T-helper 2 cell (primary cell): ENCODE data around the gene JARID2.
"Not testable (repeated sequence)": the region's sequence is repeated elsewhere in the genome, so short reads cannot be mapped to it uniquely, and the experiment has no call there.

Experiments used
- DNase-seq, 5 experiments: peaks; one replicate each; pipeline versions ENCODE4 v3.0.0 to v3.0.0-alpha.2; 2012 to 2022

Gene JARID2

DNA sequence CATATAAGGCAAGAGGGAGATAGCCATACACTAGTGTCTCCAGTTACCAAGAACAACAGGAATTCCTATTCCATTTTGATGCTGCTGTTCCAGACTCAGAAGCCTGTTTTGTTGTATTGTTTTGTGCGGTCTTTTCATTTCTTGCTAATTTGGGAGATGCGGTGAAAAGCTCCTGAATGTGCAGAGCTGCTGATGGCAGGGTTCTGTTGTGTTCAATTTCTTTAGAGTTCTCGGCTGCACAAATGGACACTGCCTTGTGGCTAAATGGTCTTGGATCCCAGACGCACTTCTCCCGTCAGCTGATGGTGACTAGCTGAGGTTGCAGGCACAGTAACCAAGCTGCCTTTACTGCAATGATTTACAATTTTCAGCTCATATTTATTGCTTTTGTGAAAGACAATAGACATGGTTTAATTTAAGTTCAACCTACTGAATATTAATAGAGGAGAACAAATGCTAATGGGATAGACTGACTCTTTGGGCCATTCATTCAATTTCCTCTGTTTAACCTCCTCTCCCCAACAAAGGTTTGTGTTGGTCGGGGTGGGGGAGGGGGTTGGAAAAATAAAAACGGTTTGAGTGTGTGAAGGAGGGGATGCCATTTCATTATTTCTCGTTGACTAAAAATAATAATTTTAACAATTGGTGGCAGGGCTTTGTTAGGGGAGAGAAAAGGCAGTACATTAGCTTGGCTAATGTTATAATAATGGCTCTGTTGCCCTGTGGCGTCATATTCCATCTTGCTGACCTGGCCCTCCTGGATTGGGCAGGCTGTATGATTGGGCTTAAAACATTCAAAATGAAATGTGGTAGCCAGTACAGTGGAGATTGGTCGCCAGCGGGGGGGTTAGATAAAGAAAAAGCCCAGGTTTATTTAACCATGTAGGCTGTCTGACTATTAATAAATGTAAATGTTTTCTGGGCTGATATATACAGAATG, 159.5 kb downstream of the JARID2 start:
- no peak for DNase-seq

DNA sequence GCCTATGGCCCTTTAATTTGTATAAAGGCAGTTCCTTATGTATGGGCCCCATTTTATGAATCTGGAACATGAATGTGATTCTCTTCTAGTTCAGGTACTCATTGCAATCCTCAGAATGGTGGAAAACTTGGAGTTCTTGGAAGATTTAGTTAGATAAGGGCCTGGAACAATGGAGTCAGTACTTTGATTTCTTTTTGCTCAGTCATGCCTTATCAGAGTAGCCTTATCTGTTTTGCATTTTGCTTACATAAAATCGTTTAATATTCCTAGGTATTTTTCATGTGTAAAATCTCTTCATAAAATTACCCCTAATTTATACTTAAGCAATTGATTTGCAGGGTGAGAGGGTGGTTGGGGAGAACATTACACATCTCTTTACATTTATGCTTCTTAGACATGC, 160.6 kb downstream of the JARID2 start:
- no peak for DNase-seq

DNA sequence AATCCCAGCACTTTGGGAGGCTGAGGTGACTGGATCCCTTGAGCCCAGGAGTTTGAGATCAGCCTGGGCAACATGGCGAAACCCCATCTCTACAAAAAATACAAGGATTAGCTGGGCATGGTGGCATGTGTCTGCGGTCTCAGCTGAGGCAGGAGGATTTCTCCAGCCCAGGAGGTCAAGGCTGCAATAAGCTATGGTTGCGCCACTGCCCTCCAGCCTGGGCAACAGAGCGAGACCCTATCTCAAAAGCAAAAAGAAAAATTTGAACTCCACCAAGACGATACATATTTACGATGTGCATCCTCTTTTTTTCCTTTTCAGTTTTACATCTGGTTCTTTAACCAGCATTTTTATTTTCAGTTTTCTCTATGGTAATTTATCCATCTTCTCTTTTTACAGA, 162.1 kb downstream of the JARID2 start:
- no peak for DNase-seq

DNA sequence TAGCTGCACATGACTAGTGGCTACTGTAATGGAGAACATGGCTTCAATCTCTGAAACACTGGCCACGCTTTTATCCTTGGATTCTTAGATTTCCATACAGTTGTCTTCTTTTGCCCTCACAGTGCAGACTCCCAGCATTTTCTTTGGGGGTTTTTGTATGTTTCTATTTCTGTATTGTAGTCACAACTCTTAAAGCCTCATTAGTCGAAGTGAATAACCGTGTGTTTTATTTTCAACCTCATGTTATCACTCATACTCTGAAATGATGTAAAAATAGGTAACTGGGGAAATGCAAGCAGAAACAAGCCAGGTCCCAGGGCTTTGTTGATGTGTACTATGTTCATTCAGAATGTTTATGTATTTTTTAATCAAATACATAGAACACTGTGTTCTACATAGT, 162.9 kb downstream of the JARID2 start:
- DNase-seq = no peak

DNA sequence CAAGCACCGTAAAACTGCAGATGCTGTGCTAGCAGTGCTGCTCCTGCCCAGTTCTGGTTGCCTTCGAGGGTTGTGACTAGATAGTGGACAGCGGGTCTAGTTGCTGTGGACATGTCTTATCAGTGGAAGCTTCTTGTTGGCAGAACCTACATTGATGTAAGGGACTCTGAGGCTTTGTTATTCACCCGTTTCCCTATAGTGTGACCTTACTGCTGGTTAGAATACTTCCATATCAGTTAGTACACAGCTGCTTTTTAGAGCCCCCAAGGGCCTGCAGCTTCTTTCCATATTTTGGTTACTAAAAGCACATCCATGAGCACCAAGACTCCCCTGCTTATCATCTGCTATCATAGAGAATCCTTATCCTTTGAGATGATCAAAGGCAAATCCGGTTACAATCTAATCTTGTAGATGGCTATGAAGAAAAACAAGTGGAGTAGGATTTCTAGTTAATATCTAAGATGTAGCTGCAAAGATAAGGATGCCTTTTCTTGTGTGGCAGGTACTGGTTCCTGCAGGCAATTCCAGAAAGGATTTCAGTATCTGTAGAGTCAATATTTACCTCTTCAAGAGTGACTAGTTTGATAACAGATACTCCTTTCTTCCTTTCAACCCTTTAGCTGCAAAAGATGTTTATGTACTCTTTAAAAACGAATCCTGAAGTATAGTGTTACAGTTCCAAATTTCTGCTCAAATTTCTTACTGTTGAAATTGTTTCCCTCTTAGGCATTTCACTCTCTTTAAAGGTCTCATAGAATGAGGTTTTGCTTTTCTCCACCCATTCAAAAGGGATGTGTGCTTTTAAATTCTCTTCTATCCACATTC, 163.6 kb downstream of the JARID2 start:
- DNase-seq = no peak

DNA sequence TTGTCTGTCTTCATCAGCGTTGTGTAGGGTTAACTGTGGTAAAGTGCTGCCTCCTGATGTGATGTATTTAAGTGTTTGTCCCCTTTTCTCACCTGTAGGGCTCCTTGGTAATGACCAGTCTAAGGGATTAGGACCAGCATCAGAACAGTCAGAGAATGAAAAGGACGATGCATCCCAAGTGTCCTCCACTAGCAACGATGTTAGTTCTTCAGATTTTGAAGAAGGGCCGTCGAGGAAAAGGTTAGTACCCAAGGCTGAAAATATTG, 164.2 kb downstream of the JARID2 start:
- DNase-seq = no peak

DNA sequence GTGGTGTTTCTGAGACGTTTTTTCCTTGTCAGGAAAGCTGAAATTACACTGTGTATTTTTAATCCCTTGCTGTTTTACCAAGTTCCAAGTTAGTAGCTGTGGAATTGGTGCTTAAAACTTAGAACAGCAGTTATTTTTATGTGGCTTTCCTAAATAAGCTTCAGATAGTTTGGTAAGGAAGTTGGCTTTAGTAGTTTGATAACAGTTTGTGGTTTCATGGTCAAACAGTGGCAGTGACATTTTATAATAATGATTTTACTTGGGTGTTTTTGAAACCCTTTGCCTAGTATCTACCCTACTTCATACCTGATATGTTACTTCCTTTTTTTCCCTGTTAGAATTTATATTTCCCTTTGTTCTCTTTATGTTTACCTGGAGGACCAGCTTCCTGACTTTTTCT, 164.9 kb downstream of the JARID2 start:
- peak in 1 of 5 experiments; percentile 36 for DNase-seq

DNA sequence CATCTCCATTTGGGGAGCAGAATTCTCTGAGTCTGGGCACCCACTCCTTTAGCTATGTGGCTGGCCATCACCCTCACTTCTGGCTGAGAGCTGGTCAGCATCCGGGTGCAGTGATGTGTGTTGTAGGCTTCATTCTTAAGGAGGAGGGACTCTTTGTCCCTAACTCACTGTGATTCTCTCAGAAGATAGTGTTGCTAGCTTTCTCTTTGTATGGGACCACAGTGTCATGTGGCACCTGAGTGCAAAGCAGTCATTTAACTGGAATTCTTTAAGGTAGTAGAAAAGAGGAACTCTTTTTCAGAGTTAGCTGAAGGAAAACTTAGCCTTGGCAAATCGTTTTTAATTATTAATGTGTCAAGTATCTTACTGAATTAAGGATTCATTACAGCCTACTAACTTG, 165.9 kb downstream of the JARID2 start:
- no peak for DNase-seq

DNA sequence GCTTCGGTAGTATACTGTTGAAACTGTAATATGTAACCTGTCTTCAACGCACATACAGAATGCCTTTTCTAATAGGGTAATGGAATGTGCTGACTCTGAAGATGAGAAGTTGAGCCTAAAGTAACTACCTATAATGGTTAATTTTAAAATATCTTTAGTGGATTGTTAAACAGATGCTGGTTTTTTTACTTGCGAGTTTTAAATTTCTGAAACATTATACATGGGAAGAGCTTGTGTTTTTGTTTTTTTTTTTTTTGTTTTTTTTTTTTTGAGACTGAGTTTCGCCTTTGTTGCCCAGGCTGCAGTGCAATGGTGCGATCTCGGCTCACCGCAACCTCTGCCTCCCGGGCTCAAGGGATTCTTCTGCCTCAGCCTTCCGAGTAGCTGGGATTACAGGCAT, 166.9 kb downstream of the JARID2 start:
- no peak for DNase-seq

DNA sequence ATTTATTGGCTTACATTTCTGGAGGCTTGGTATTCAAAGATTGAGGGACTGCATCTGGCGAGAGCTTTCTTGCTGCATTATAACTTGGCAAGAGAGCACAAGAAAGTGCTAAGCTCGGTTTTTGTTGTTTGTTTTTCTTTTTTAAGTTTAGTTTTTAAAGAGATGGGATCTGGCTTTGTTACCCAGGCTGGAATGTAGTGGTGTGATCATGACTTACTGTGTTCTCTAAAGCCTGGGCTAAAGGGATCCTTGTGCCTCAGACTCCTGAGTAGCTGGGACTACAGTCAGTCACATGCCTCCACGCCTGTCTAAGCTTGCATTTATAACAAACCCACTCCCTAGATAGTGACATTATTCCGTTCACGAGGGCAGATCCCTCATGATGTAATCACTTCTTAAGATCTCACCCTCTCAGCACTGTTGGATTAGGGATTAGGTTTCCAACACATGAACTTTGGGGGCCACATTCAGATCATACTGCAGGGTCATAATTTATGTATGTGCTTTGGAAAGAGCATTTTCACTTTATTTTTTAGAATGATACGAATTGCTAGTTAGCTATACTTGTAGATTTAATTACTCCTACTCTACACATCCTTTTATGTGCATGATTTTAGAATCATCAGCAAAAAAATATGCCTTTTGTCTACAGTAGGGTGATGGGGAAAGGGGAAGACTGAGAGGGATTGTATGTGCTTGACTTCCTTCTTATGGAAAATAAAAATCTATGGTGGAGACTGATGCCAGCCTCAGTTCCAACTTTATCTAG, 167.8 kb downstream of the JARID2 start:
- no peak for DNase-seq

DNA sequence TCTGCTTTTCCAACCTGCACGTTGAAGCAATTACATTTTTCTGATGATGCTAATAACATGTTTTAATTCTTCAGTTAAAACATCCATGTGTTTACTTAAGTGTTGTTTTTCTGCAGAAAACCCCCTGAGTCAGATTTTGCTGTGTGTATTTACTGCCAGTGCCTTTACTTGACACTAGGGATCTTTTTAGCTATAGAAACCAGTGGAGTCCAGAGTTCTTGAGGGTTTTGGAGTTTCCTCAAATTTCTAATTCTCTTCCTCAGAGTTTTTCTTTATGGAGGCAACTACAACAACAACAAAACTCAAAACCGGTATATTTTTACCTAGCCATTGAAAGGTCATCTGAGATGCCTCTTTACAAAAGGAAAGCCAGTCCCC, 168.4 kb downstream of the JARID2 start:
- DNase-seq = no peak

DNA sequence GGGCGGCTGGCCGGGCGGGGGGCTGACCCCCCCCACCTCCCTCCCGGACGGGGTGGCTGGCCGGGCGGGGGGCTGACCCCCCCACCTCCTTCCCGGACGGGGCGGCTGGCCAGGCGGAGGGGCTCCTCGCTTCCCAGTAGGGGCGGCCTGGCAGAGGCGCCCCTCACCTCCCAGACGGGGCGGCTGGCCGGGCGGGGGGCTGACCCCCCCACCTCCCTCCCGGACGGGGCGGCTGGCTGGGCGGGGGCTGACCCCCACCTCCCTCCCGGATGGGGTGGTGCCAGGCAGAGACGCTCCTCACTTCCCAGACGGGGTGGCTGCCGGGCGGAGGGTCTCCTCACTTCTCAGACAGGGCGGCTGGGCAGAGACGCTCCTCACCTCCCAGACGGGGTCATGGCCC, 169.8 kb downstream of the JARID2 start:
- DNase-seq = not testable (repeated sequence)

DNA sequence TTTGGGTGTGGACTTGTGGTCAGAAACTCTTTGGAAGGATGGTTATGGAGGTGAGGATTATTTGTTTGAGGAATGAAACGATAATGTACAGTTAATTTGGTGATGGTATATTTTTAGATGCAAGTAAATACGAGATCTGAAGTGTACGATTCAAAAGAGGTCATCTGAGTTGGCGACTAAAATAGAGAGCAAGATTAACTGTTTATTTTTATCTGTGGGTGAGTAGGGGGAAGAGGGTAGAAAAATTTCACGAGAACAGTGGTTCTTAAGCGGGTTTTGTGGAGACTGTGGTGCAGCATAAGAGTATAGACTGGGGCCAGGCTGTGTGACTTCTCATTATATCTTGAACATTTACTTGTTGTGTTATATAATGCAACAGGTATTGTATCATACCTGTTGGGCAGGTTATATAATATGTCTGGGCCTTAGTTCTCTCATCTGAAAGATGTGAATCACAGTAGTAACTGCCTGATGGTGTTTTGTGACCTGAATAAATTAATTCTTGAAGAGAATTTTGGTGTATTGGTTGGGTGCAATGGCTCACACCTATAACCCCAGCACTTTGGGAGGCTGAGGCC, 171.2 kb downstream of the JARID2 start:
- no peak for DNase-seq

DNA sequence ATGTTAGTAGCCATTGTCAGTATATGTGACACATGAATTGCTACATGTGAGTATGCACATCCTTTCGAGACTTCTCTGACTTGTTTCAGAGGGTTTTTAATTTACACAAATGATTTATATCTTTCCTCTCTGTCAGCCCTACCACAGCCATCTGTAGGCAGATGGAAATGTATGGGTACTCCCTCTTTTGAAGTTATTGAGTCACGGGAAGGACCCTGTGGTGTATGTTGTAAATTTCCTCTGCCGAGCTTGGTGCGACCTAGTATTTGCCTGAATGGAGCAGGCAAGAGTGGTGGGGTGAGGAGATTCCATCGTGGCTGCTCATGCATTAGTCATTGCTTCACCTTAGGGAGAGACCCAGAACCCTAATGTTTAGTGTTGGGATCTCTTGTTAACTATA, 171.9 kb downstream of the JARID2 start:
- DNase-seq = peak in 2 of 5 experiments; percentile 17 to 73

DNA sequence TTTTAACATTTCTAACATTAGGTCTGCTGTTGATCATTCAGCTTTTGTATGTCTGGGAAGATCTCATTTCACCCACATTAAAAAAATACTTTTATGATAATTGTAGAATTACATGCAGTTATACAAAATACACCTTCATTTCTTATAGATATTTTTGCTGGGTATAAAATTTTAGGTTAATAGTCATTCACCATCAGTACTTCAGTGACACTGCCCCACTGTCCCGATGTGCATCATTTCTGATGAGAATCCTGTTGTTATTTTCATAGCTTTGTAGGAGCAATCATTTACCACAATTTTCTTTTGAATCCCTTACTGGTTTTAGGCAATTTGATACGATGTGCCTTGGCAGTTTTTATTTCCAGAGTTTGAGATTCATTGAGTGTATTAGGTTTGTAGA, 173.6 kb downstream of the JARID2 start:
- DNase-seq = no peak

DNA sequence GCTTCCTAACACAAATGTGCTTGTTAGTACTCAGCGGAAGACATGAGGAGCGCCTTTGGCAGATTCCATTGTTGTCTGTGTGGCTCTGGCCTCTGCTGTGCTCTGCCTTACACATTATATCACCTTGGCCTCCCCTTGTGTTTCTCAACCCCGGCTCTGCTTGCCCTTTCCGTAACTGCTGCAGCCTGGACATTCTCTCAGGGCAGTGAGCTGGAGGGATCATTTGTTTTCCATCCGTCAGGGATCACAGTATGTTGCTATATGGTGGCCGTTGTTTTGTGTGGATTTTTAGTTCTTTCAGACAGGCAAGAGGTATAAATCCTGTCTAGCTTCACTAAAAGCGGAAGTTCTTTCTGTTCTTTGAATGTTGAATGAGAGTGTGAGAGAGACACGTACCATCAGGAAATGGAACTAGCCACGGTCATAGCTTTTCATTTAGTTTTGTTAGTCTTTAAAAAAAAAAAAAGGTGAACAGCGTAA, 175.1 kb downstream of the JARID2 start:
- DNase-seq = peak in 1 of 5 experiments; percentile 58

DNA sequence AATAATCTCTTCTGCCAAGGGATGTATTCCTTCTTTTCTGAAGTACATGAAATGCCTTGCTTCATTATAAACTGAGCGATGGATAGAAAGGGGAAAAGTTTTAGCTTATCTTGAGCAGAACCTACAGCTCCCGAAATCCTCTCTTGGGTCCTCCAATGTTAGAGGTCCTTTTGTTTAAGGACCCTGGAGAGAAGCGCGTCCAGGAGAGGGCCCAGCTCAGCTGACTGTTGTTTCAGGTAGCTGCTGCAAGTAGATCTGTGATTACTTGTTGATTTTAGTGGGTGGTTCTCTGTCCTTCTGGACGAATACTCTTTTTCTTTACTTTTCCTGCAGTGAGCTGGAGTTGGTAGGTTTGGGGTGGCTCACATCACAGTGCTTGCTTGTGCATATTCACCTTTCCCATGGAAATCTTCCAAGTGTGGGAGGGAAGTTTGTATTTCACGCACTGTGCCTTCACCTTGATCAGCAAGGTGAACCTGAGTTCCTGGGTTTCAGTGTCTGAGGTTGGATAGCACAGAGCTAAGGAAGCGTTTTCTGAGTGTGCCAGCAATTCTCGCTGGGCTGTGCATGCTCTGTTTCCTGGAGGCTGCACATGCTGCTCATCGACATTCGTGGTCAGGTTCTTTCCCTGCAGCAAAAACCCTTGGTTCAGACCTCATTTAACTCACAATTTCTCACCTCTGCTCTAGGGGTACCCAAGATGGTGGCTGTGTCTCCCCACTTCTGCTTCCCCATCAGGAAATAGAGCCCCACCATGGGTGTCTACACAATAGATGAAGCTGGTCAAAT, 176.3 kb downstream of the JARID2 start:
- peak in 1 of 5 experiments; percentile 76 for DNase-seq

DNA sequence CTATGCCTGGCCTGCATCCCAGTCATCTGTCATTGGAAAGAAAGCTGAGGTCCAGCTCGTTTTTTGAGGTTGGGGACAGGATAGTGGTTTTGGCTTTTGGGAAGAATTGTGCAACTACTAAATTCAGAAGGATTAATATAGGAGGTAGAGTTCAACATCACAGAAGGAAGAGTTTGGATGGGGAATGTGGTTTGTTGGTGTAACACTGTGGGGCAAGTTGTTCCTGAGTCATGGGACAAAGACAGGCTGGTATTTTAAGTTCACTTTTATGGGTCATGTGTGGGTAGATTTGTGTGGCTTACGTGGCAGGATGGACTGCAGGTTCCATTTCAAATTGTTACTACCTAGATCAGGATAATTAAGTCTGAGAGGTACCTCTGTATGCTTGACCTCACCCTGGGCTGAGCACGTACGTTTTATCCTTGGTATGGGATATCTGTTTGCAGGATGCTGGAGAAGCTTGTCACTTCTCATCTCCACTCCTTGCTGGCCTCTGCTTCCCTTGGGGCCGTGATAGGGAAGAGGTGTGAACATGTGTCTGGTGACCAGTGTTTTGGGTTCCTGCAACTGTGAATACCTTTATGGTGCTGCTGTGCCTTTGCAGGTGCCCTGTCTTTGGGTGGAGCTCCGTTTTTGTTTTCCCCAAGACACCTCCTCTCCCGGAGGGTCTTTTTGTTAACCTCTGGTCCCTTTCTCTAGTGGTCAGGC, 177.6 kb downstream of the JARID2 start:
- DNase-seq = no peak

DNA sequence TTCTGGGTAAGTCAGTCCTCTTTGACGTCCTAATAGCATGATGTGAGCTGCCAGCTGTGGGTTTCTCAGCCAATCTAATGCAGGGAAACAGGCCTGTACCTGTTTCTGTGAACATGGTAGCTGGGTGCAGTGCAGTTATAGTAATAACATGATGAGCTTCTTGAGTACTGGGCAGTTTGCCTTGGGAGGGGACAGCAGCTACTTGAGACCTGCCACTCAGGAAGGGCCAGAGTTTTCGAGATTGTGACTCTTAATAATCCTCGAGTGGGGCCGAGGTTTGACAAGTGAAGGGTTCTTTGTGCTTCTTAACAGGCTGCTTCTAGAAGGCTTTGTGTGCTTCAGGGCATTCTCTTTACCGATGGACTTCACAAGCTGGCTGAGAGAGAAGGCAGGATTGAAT, 180.1 kb downstream of the JARID2 start:
- DNase-seq = no peak

DNA sequence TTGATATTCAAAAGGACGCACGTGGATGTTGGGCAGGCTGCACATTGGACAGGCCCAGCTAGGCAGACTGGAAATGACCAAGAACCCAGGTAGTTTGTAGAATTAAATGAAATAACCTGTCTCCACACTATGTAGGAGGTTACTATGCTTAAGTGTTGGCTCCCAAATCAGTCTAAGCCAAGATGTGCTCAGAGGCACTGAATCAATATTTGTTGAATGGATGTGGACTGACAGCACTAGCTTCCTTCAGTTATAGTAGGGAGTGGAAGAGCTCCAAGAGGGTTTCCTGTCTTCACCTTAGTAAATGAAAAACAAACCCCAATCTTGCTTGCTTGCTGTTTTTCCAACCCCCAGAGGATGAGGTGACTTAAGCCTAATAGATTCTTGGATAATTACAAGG, 180.5 kb downstream of the JARID2 start:
- DNase-seq = no peak

DNA sequence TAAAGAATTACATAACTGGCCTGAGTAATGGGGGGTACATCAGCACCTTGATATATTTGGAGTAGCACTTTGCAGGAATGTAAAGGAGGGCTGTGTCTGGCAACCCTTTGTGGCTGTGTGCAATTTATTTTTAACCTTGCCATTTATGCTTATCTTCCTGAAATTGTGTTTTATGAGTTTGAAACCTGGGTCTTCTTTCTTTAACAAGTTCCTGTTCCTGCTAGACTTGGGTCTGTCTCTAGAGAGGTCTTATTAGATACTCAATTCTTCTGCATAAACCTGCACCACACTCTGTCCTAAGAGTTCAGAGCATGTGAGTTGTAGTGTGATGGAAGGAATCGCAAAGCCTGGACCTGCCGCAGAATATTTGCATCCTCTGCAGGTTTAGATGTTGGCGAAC, 181.0 kb downstream of the JARID2 start:
- no peak for DNase-seq
